ENCODE results near the gene TMPRSS7.

TMPRSS7 gene

GRCh38 chr3:112128843-112129727 is 94.5 kb downstream of the TMPRSS7 start:
- no peak for DNase-seq (ENCODE audit: low spot score)

GRCh38 chr3:112129925-112130637 is 95.5 kb downstream of the TMPRSS7 start:
- no peak for DNase-seq (ENCODE audit: low spot score)

DNA sequence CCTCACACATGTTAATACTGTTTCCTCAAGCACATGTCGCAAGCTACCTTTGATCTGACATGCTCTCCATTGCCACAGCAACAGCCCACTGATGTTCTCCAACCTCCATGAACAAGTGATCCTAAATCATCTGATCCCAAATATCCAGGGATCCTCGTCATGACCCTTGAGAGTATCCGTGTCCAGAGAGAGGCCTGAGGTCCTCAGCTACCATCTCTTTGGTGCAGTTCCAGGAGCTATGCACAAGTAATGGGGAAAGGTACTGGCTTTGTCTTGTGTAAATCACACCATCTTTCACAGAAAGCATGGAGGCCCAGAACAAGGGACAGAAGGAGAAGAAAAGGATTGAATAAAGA is 96.1 kb downstream of the TMPRSS7 start:
- DNase-seq (ENCODE audit: low spot score) = no peak

Data from cerebellar cortex (tissue), 1 donor.